OCI-LY7 (cell line): Measurements from ENCODE around the gene CACNA1I.

Source experiments
- CTCF ChIP-seq: fragments of 200-600 bp; sonication (generic); conservative IDR thresholded peaks from 2 replicates; pipeline ENCODE4 v1.5.1; 2014; ENCODE audit warnings: mild to moderate bottlenecking, antibody characterized with exemption, low read length, moderate library complexity, mixed read lengths
- EZH2phosphoT487 ChIP-seq: fragments of 200-600 bp; sonication (generic); IDR thresholded peaks from 2 replicates; pipeline ENCODE4 v1.6.1; 2018; ENCODE audit warnings: low read depth, borderline replicate concordance, mild to moderate bottlenecking, mixed run types, antibody characterized with exemption, low read length, moderate library complexity, mixed read lengths

- TF ChIP-seq CTCF (no peak), EZH2phosphoT487 (no peak)
Observed at GRCh38 chr22:39710380-39711150, 140.0 kb downstream of the CACNA1I start.
